Heart right ventricle (tissue), 16 donors: ENCODE measurements around the gene NEDD4L. TPM values are rescaled to one million over a fixed set of nuclear protein-coding genes. Genes with fewer than 3 reads are reported as not detected.

Experiments
- ATAC-seq, 8 donors: fragments of 200-7000 bp; cut with Tn5 transposase; one replicate each; pipeline ENCODE4 v1.9.1; 2020; ENCODE audit warnings: mild to moderate bottlenecking in 8 of 8, moderate library complexity in 8 of 8, moderate number of reproducible peaks in 1 of 8
- DNase-seq, 2 donors: peaks; one replicate each; pipeline ENCODE4 v3.0.0-alpha.2; 2020
- H3K27ac ChIP-seq, 10 donors: fragments of 200-600 bp; sonication (generic) in 2 of 10; one replicate each; pipeline versions ENCODE4 v1.5.0 to v1.8.0; 2020 to 2022; ENCODE audit warnings: mild to moderate bottlenecking in 3 of 10
- H3K27me3 ChIP-seq, 7 donors: fragments of 200-600 bp; one replicate each; pipeline ENCODE4 v1.8.0; 2021 to 2022; ENCODE audit warnings: mild to moderate bottlenecking in 2 of 7
- H3K36me3 ChIP-seq, 9 donors: fragments of 200-600 bp; sonication (generic) in 1 of 9; one replicate each; pipeline versions ENCODE4 v1.5.0 to v1.8.0; 2020 to 2022; ENCODE audit warnings: mild to moderate bottlenecking in 2 of 9
- H3K4me1 ChIP-seq, 9 donors: fragments of 200-600 bp; sonication (generic) in 1 of 9; one replicate each; pipeline versions ENCODE4 v1.5.0 to v1.8.0; 2020 to 2022; ENCODE audit warnings: mild to moderate bottlenecking in 4 of 9
- H3K4me3 ChIP-seq, 10 donors: fragments of 200-600 bp; sonication (generic) in 2 of 10; one replicate each; pipeline versions ENCODE4 v1.5.0 to v1.8.0; 2020 to 2022; ENCODE audit warnings: mild to moderate bottlenecking in 7 of 10, moderate library complexity in 2 of 10
- H3K9me3 ChIP-seq, 11 donors: fragments of 200-600 bp in 10 of 11; sonication (generic) in 2 of 11; one replicate each; pipeline versions ENCODE4 v1.5.0 to v1.8.0; 2013 to 2022; ENCODE audit warnings: mild to moderate bottlenecking in 2 of 11, control low read depth in 1 of 11, moderate library complexity in 1 of 11
- CTCF ChIP-seq, 9 donors: fragments of 200-600 bp; sonication (generic) in 2 of 9; IDR thresholded peaks; one replicate each; pipeline versions ENCODE4 v1.5.0 to v1.8.0; 2021 to 2022; ENCODE audit warnings: antibody characterized with exemption in 9 of 9, mild to moderate bottlenecking in 5 of 9, moderate library complexity in 1 of 9
- WGBS, 2 donors: extraction: QIAGEN DNeasy Blood & Tissue Kit; methylation state at CpG; one replicate each; pipeline ENCODE4 v1.1.7; 2013; ENCODE audit warnings: inconsistent platforms in 1 of 2; 5-methylcytosine and 5-hydroxymethylcytosine counted together
- intact Hi-C, 10 donors: fragments of 100-400 bp; cut with DNase I; formaldehyde crosslinking; loops; one replicate each; pipeline versions ENCODE4 v1.11.1 to v1.14.2; 2022
- polyA plus RNA-seq, 2 donors: library from polyadenylated mRNA; stranded (reverse); fragments of 200-250 nt; gene quantifications; one replicate each; pipeline ENCODE4 v1.2.3, GENCODE V29; 2013
- total RNA-seq, 10 donors: library from RNA; stranded (reverse); fragmentation: NEBNext Ultra II Directional in 3 of 10; extraction: Animal tissue kit (Norgen Biotek cat#: 25700) in 3 of 10; gene quantifications; one replicate each; pipeline versions ENCODE4 v1.2.1 to v1.2.4, GENCODE V29; 2021 to 2023
- donor health status: Arrhythmogenic right ventricular cardiomyopathy.
- donor health status: ischemic (EF 13 %, LVEDD 7.1; RV severe dilation, severe dysfunction).
- donor health status: healthy with polysubstance abuse.
- donor health status: DM: no; HTN: yes; CAD: no.
- donor health status: DM: no; HTN: no; CAD: no.
- donor health status: ischemic (EF 25% LVEDD 6.9; RV normal size, moderate dysfunction).
- donor health status: ischemic (EF 25% LVEDD 5.7; RV mildly dilated, moderate dysfunction).
- donor health status: healthy.
- donor health status: DM: yes; HTN: yes; CAD: no.
- donor health status: Ischemic cardiomyopathy.
- donor health status: ischemic (EF 35%, LVEDD 5.7; RV mildly dilated, moderate dysfunction).
- donor health status: nonischemic (EF 11% LVEDD 7.7; RV severe dilation, severe dysfunction).
- donor health status: DM: yes; HTN: yes; CAD: no.
- donor health status: PGD.
- donor health status: ischemic (EF 29% LVEDD 5.4; RV normal size, mild dysfunction).
- donor health status: nonischemic (EF 23%, LVEDD 6.1; RV moderate dilation, normal function).

NEDD4L gene
- total and polyA plus RNA-seq, 12 donors: 9.6 to 67.1 (median 49.4) TPM

GRCh38 chr18:58078889-58079573 lies 35.0 kb downstream of the NEDD4L start:
- Histone ChIP-seq H3K36me3 (no peaks in the 10 kb centered on the region), H3K4me3 (no peak overlapping the region), H3K27me3 (no peaks in the 10 kb centered on the region), H3K4me1 (no peaks in the 10 kb centered on the region), H3K9me3 (no peaks in the 10 kb centered on the region), H3K27ac (no peak overlapping the region)
- ATAC-seq (no peak), DNase-seq (no peak)
- WGBS, 2 donors: 95 to 96% methylated on average over 11 of the region's 11 CpGs
- intact Hi-C loops: no loop called here
- TF ChIP-seq CTCF (IDR thresholded peaks at IDR 0.05): no peak

GRCh38 chr18:58080451-58080850 lies 36.4 kb downstream of the NEDD4L start:
- TF ChIP-seq CTCF (IDR thresholded peaks at IDR 0.05): no peak
- Histone ChIP-seq H3K4me1 (no peaks in the 10 kb centered on the region), H3K36me3 (no peaks in the 10 kb centered on the region), H3K4me3 (no peak overlapping the region), H3K27me3 (no peaks in the 10 kb centered on the region), H3K27ac (no peak overlapping the region), H3K9me3 (no peaks in the 10 kb centered on the region)
- ATAC-seq: no peak
- DNase-seq: no peak
- intact Hi-C loops: loop anchor here in 1 of 10 donors (10.0 kb wide), 1 partner anchor 56 kb away; no protein-coding TSS in a partner anchor
- 88 to 90% methylated on average over 3 of the region's 3 CpGs for WGBS, 2 donors

GRCh38 chr18:58087928-58088690 lies 44.1 kb downstream of the NEDD4L start:
- peaks cover 0 to 13% (median 4%) of the 10 kb centered on the region in 11 donors for H3K9me3 ChIP-seq
- no peaks in the 10 kb centered on the region for H3K27me3 ChIP-seq
- intact Hi-C loops: loop anchor here in 1 of 10 donors (10.0 kb wide), 1 partner anchor 63 kb away; no protein-coding TSS in a partner anchor
- no peak for ATAC-seq
- no peak for DNase-seq
- 86 to 89% methylated on average over 6 of the region's 6 CpGs for WGBS, 2 donors
- H3K4me1 ChIP-seq: no peaks in the 10 kb centered on the region
- no peak overlapping the region for H3K4me3 ChIP-seq
- no peak for TF ChIP-seq CTCF (IDR thresholded peaks at IDR 0.05)
- H3K27ac ChIP-seq: no peak overlapping the region
- H3K36me3 ChIP-seq: no peaks in the 10 kb centered on the region

- WGBS, 2 donors: 95 to 96% methylated on average over 4 of the region's 4 CpGs
- no peaks in the 10 kb centered on the region for H3K27me3 ChIP-seq
These were observed 44.7 kb downstream of the NEDD4L start for GRCh38 chr18:58088691-58089065.

More at GRCh38 chr18:58088691-58089065, 44.7 kb downstream of the NEDD4L start:
- Histone ChIP-seq H3K4me1 (no peaks in the 10 kb centered on the region), H3K36me3 (no peaks in the 10 kb centered on the region), H3K9me3 (peaks cover 0 to 13% (median 4%) of the 10 kb centered on the region in 11 donors), H3K27ac (no peak overlapping the region), H3K4me3 (no peak overlapping the region)
- ATAC-seq (no peak), DNase-seq (no peak)
- TF ChIP-seq CTCF (IDR thresholded peaks at IDR 0.05): no peak
- intact Hi-C loops: loop anchor here in 1 of 10 donors (10.0 kb wide), 1 partner anchor 64 kb away; no protein-coding TSS in a partner anchor
